Measurements from ENCODE around the gene VEZT.
"Not testable (repeated sequence)": the region's sequence is repeated elsewhere in the genome, so short reads cannot be mapped to it uniquely, and the experiment has no call there.

VEZT gene

GRCh38 chr12:95323212-95323611, 105.6 kb downstream of the VEZT start:
- H3K36me3 Mint-ChIP-seq (ENCODE audit: low read depth), result no peaks in the 10 kb centered on the region
- H3K27me3 Mint-ChIP-seq, result no peaks in the 10 kb centered on the region
- no peaks in the 10 kb centered on the region for H3K9me3 Mint-ChIP-seq
- no peak overlapping the region for H3K27ac Mint-ChIP-seq
- H3K4me3 Mint-ChIP-seq, result no peak overlapping the region
- H3K4me1 Mint-ChIP-seq (ENCODE audit: low read depth), result no peaks in the 10 kb centered on the region

GRCh38 chr12:95324246-95324645, 106.6 kb downstream of the VEZT start:
- H3K4me3 Mint-ChIP-seq; H3K36me3 Mint-ChIP-seq (ENCODE audit: low read depth); H3K9me3 Mint-ChIP-seq; H3K4me1 Mint-ChIP-seq (ENCODE audit: low read depth); H3K27ac Mint-ChIP-seq; H3K27me3 Mint-ChIP-seq: not testable (repeated sequence)

GRCh38 chr12:95325501-95325900, 107.9 kb downstream of the VEZT start:
- no peak overlapping the region for H3K4me3 Mint-ChIP-seq
- H3K36me3 Mint-ChIP-seq (ENCODE audit: low read depth), result no peaks in the 10 kb centered on the region
- no peaks in the 10 kb centered on the region for H3K9me3 Mint-ChIP-seq
- H3K27ac Mint-ChIP-seq, result no peak overlapping the region
- H3K27me3 Mint-ChIP-seq, result no peaks in the 10 kb centered on the region
- no peaks in the 10 kb centered on the region for H3K4me1 Mint-ChIP-seq (ENCODE audit: low read depth)

GRCh38 chr12:95326445-95326844, 108.8 kb downstream of the VEZT start:
- Mint-ChIP-seq H3K27me3 (no peaks in the 10 kb centered on the region), H3K9me3 (no peaks in the 10 kb centered on the region), H3K4me3 (no peak overlapping the region), H3K36me3 (ENCODE audit: low read depth) (no peaks in the 10 kb centered on the region), H3K27ac (no peak overlapping the region), H3K4me1 (ENCODE audit: low read depth) (no peaks in the 10 kb centered on the region)

GRCh38 chr12:95326855-95327254, 109.2 kb downstream of the VEZT start:
- no peak overlapping the region for H3K4me3 Mint-ChIP-seq
- H3K27me3 Mint-ChIP-seq, result no peaks in the 10 kb centered on the region
- no peaks in the 10 kb centered on the region for H3K36me3 Mint-ChIP-seq (ENCODE audit: low read depth)
- H3K9me3 Mint-ChIP-seq, result no peaks in the 10 kb centered on the region
- no peaks in the 10 kb centered on the region for H3K4me1 Mint-ChIP-seq (ENCODE audit: low read depth)
- no peak overlapping the region for H3K27ac Mint-ChIP-seq

GRCh38 chr12:95328708-95329107, 111.1 kb downstream of the VEZT start:
- Mint-ChIP-seq H3K4me3 (no peak overlapping the region), H3K4me1 (ENCODE audit: low read depth) (no peaks in the 10 kb centered on the region), H3K27ac (no peak overlapping the region), H3K27me3 (no peaks in the 10 kb centered on the region), H3K36me3 (ENCODE audit: low read depth) (no peaks in the 10 kb centered on the region), H3K9me3 (no peaks in the 10 kb centered on the region)

- Mint-ChIP-seq H3K36me3 (ENCODE audit: low read depth) (no peaks in the 10 kb centered on the region), H3K9me3 (peaks cover 2% of the 10 kb centered on the region), H3K27me3 (no peaks in the 10 kb centered on the region), H3K4me1 (ENCODE audit: low read depth) (peaks cover 5% of the 10 kb centered on the region), H3K27ac (no peak overlapping the region), H3K4me3 (no peak overlapping the region)
These were observed 118.3 kb downstream of the VEZT start for GRCh38 chr12:95335948-95336347.

GRCh38 chr12:95336387-95337067, 118.9 kb downstream of the VEZT start:
- Mint-ChIP-seq H3K9me3 (peaks cover 4% of the 10 kb centered on the region), H3K36me3 (ENCODE audit: low read depth) (no peaks in the 10 kb centered on the region), H3K4me3 (no peak overlapping the region), H3K4me1 (ENCODE audit: low read depth) (peaks cover 5% of the 10 kb centered on the region), H3K27me3 (no peaks in the 10 kb centered on the region), H3K27ac (no peak overlapping the region)

GRCh38 chr12:95337146-95337545, 119.5 kb downstream of the VEZT start:
- Mint-ChIP-seq H3K9me3 (peaks cover 4% of the 10 kb centered on the region), H3K4me3 (no peak overlapping the region), H3K4me1 (ENCODE audit: low read depth) (peaks cover 5% of the 10 kb centered on the region), H3K36me3 (ENCODE audit: low read depth) (no peaks in the 10 kb centered on the region), H3K27ac (no peak overlapping the region), H3K27me3 (no peaks in the 10 kb centered on the region)

GRCh38 chr12:95339086-95339788, 121.6 kb downstream of the VEZT start:
- Mint-ChIP-seq H3K4me3 (no peak overlapping the region), H3K4me1 (ENCODE audit: low read depth) (peaks cover 4% of the 10 kb centered on the region), H3K9me3 (peaks cover 4% of the 10 kb centered on the region), H3K36me3 (ENCODE audit: low read depth) (no peaks in the 10 kb centered on the region), H3K27me3 (no peaks in the 10 kb centered on the region), H3K27ac (no peak overlapping the region)

- Mint-ChIP-seq H3K27me3 (no peaks in the 10 kb centered on the region), H3K4me3 (no peak overlapping the region), H3K4me1 (ENCODE audit: low read depth) (no peaks in the 10 kb centered on the region), H3K9me3 (peaks cover 4% of the 10 kb centered on the region), H3K36me3 (ENCODE audit: low read depth) (no peaks in the 10 kb centered on the region), H3K27ac (no peak overlapping the region)
These were observed 124.4 kb downstream of the VEZT start for GRCh38 chr12:95342008-95342407.

- no peak overlapping the region for H3K4me3 Mint-ChIP-seq
- H3K36me3 Mint-ChIP-seq (ENCODE audit: low read depth), result no peaks in the 10 kb centered on the region
- no peaks in the 10 kb centered on the region for H3K27me3 Mint-ChIP-seq
- no peaks in the 10 kb centered on the region for H3K4me1 Mint-ChIP-seq (ENCODE audit: low read depth)
- peaks cover 4% of the 10 kb centered on the region for H3K9me3 Mint-ChIP-seq
- H3K27ac Mint-ChIP-seq, result no peak overlapping the region
These were observed 126.0 kb downstream of the VEZT start for GRCh38 chr12:95343461-95344230.

GRCh38 chr12:95349291-95349690, 131.7 kb downstream of the VEZT start:
- no peaks in the 10 kb centered on the region for H3K27me3 Mint-ChIP-seq
- no peaks in the 10 kb centered on the region for H3K9me3 Mint-ChIP-seq
- no peaks in the 10 kb centered on the region for H3K4me1 Mint-ChIP-seq (ENCODE audit: low read depth)
- H3K36me3 Mint-ChIP-seq (ENCODE audit: low read depth), result no peaks in the 10 kb centered on the region
- no peak overlapping the region for H3K27ac Mint-ChIP-seq
- H3K4me3 Mint-ChIP-seq, result no peak overlapping the region

- Mint-ChIP-seq H3K27me3 (no peaks in the 10 kb centered on the region), H3K4me1 (ENCODE audit: low read depth) (no peaks in the 10 kb centered on the region), H3K9me3 (no peaks in the 10 kb centered on the region), H3K36me3 (ENCODE audit: low read depth) (no peaks in the 10 kb centered on the region), H3K27ac (no peak overlapping the region), H3K4me3 (no peak overlapping the region)
These were observed 134.1 kb downstream of the VEZT start for GRCh38 chr12:95351748-95352147.
